Measurements from ENCODE around the gene PLA2G4A.

- TF ChIP-seq CTCF (IDR thresholded peaks at IDR 0.05) (no peak), REST (IDR thresholded peaks at IDR 0.05; ENCODE audit: low read depth, low read length) (no peak), EZH2phosphoT487 (IDR thresholded peaks at IDR 0.05; ENCODE audit: borderline replicate concordance, low read depth) (no peak), EP300 (IDR thresholded peaks at IDR 0.05; ENCODE audit: borderline replicate concordance in 1 of 2, low read depth in 1 of 2, low read length in 1 of 2) (no peak), JUND (IDR thresholded peaks at IDR 0.05) (no peak), FOXM1 (IDR thresholded peaks at IDR 0.05; ENCODE audit: low read depth) (no peak), SMC3 (IDR thresholded peaks at IDR 0.05; ENCODE audit: low read depth, low read length) (no peak), RXRA (IDR thresholded peaks at IDR 0.05; ENCODE audit: borderline replicate concordance, low read depth) (no peak), POLR2AphosphoS5 (IDR thresholded peaks at IDR 0.05; ENCODE audit: low read depth, low read length) (no peak), SIN3A (IDR thresholded peaks at IDR 0.05; ENCODE audit: borderline replicate concordance, low read depth, low read length) (no peak), RAD21 (IDR thresholded peaks at IDR 0.05; ENCODE audit: low read length) (no peak), FOXJ3 (CRISPR knock-in tag; IDR thresholded peaks at IDR 0.05) (no peak), TEAD4 (IDR thresholded peaks at IDR 0.05; ENCODE audit: borderline replicate concordance, insufficient read depth) (no peak)
Observed at GRCh38 chr1:186900539-186901237, 71.9 kb downstream of the PLA2G4A start.
